ENCODE measurements around the gene AEBP1.

The AEBP1 gene

DNA sequence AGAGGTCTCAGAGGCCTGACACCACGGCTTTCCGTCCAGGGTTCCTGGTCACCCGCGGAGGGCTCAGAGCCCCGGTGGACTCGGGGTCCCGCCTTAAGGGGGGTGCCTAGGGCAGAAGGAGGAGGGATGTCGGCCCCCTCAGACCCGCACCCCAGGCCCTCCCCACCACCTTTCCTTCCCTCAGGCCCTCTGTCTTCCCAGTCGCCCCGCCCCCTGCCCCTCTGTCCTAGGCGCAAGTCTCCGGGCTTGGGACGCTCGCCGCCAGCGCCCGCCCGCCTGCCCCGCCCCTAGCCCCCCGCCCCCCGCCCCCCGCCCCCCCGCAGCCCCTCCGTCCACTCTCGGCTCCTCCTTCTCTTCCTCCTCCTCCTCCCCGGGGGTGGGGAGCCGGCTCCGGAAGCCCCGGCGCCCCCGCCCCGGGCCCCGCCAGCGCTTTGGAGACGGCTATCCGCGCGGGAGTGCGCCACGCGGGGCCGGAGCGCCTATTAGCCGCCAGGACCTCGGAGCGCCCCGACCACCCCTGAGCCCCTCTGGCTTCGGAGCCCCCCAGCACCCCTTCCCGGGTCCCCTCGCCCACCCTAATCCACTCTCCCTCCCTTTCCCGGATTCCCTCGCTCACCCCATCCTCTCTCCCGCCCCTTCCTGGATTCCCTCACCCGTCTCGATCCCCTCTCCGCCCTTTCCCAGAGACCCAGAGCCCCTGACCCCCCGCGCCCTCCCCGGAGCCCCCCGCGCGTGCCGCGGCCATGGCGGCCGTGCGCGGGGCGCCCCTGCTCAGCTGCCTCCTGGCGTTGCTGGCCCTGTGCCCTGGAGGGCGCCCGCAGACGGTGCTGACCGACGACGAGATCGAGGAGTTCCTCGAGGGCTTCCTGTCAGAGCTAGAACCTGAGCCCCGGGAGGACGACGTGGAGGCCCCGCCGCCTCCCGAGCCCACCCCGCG is at the start of gene AEBP1:
AEBP1 (plus strand) TSS at position 423 of the 937 bp plus-strand sequence; CDS start at position 744, 321 bp downstream.
- Mint-ChIP-seq H3K4me3 (peak within 1 kb of the TSS; percentile 56), H3K27me3 (peaks cover 37% of the 10 kb centered on the region), H3K36me3 (no peaks in the 10 kb centered on the region), H3K27ac (peak within 1 kb of the TSS; percentile 53), H3K9me3 (no peaks in the 10 kb centered on the region), H3K4me1 (peaks cover 44% of the 10 kb centered on the region)
- ATAC-seq: peak; percentile 56

DNA sequence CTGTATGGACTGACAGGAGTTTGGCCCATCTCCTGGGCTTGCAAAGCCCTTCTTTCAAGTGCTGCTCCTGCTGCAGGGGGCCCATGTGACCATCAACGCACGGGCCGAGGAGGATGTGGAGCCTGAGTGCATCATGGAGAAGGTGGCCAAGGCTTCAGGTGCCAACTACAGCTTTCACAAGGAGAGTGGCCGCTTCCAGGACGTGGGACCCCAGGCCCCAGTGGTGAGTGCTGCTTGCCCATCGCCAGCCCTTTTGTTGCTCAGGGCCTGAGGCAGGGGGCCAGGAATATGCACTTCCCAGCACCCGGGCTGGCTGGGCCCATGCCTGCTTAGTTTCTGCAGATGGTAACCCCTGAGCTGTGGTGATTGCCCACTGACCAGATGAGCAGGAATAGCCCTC is 47.5 kb upstream of the AEBP1 start:
- Mint-ChIP-seq H3K9me3 (no peaks in the 10 kb centered on the region), H3K27ac (peak overlapping the region; percentile 98), H3K27me3 (no peaks in the 10 kb centered on the region), H3K4me3 (no peak overlapping the region), H3K36me3 (peaks cover 75% of the 10 kb centered on the region), H3K4me1 (peaks cover 77% of the 10 kb centered on the region)
- no peak for ATAC-seq

DNA sequence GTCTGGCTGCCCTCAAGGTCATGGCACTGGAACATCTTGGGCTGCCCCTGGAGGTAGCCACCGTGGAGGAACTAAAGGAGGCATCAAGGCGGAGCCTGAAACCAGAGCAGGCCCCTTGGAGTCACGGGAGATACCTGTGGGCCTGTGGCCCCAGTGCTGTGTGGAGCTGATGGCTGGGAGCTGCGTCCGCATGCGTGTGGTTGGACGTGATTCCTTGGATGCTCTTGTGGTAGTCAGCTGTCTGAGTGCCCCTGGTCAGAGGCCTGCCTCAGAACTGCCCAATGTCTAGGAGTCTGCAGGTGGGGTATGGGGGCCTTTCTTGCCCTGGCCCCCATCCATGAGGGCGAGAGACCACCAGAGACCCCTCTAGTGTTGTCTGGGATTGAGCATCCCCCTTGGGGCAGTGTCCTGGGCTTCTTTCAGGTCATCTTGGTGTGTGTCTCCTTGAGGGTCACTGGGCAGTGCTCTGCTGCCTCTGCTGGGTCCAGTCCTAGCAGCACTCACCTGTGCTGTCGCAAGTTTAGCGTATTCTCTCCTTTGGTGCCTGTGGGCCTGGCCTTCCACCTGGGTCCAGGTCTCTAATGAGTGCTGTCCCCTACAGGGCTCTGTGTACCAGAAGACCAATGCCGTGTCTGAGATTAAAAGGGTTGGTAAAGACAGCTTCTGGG is 46.8 kb upstream of the AEBP1 start:
- ATAC-seq: no peak
- no peaks in the 10 kb centered on the region for H3K27me3 Mint-ChIP-seq
- peaks cover 73% of the 10 kb centered on the region for H3K36me3 Mint-ChIP-seq
- no peaks in the 10 kb centered on the region for H3K9me3 Mint-ChIP-seq
- H3K4me3 Mint-ChIP-seq: peak overlapping the region; percentile 72
- H3K27ac Mint-ChIP-seq: peak overlapping the region; percentile 98
- peaks cover 74% of the 10 kb centered on the region for H3K4me1 Mint-ChIP-seq

DNA sequence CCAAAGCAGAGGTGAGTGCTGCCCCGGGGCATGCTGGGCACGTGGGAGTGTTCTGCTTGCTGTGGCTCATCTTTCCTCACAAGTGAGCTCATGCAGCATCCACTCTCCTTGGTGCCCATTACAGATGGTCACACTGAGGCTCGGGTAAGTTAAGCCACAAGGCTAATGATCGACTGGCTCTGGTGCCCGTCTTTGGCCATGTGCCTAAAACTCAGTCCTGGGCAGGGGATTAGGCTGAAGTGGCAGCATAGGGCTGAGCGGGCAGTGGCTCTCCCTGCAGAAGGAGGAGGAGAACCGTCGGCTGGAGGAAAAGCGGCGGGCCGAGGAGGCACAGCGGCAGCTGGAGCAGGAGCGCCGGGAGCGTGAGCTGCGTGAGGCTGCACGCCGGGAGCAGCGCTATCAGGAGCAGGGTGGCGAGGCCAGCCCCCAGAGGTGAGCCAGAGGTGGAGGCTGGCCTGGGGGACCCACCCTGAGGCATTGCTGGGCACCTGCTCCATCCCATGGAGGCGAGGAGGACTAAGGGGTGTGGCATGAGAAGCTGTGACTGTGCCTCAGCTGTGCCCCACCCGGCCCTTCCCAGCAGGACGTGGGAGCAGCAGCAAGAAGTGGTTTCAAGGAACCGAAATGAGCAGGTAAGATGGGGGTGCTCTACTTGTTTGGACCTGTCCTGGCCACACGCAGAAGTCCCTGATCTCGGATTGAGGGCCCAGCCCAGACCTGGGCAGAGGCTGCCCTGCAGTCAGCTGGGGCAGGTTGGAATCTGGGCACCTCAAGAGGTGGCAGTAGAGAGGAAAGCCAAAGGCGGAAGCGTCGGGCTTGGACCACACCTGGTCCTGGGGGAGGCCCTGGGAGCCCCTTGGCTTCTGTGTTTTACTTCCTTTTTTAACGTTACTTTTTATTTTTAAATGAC is 46.0 kb upstream of the AEBP1 start:
- H3K9me3 Mint-ChIP-seq: no peaks in the 10 kb centered on the region
- H3K36me3 Mint-ChIP-seq: peaks cover 73% of the 10 kb centered on the region
- ATAC-seq: peak; percentile 76
- H3K27me3 Mint-ChIP-seq: no peaks in the 10 kb centered on the region
- peak overlapping the region; percentile 72 for H3K4me3 Mint-ChIP-seq
- H3K27ac Mint-ChIP-seq: peak overlapping the region; percentile 98
- peaks cover 73% of the 10 kb centered on the region for H3K4me1 Mint-ChIP-seq

DNA sequence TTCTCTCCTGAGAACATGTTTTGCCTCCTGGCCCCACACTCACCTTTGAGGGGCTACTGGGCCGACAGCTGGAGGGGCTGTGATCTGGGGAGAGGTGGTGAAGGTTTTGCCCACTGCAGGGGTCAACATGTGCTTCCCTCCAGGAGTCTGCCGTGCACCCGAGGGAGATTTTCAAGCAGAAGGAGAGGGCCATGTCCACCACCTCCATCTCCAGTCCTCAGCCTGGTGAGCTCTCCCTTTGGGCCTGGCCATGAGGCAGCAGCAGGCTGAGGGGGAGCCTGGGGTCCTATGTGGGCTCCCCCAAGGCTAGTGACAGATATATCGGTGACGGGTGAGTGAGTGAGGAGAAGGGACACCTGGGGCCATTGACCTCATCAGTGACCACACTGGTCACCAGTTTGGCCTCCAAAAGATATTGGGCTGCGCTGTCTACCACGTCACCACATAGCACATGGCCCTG is 45.4 kb upstream of the AEBP1 start:
- Mint-ChIP-seq H3K9me3 (no peaks in the 10 kb centered on the region), H3K4me1 (peaks cover 80% of the 10 kb centered on the region), H3K27me3 (no peaks in the 10 kb centered on the region), H3K4me3 (peak overlapping the region; percentile 72), H3K36me3 (peaks cover 76% of the 10 kb centered on the region), H3K27ac (peak overlapping the region; percentile 98)
- peak; percentile 58 for ATAC-seq

DNA sequence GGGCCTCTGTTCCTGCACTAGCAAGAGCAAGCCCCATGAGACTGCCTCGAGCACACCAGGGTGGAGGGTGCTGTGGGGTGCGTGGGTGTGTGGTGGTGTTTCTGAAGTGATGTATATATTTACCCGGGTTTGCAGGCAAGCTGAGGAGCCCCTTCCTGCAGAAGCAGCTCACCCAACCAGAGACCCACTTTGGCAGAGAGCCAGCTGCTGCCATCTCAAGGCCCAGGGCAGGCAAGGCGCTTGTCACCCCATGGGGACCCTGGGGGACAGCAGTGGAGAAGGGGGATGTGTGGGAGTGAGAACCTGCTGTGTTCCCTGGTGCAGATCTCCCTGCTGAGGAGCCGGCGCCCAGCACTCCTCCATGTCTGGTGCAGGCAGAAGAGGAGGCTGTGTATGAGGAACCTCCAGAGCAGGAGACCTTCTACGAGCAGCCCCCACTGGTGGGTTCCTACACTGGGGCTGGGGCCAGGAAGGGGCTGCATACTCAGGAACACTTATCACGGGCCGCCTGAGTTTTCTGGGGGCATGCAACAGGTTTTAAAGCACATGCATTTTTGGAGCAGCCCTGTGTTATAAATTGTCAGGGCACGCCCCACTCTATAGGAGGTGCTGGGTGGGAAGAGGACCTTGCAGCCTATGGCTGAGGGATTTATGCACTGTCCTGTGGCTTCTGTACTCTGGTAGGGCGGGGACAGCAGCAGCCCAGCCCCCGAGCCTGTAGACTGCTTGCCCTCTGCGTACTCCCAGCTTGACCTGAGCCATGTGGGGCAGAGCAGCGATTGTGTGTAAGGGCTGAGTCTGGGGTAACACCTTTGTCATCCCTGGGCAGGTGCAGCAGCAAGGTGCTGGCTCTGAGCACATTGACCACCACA is 44.7 kb upstream of the AEBP1 start:
- H3K36me3 Mint-ChIP-seq: peaks cover 75% of the 10 kb centered on the region
- peaks cover 86% of the 10 kb centered on the region for H3K4me1 Mint-ChIP-seq
- ATAC-seq: peak; percentile 96
- no peaks in the 10 kb centered on the region for H3K9me3 Mint-ChIP-seq
- H3K27me3 Mint-ChIP-seq: no peaks in the 10 kb centered on the region
- H3K27ac Mint-ChIP-seq: peak overlapping the region; percentile 98
- peak overlapping the region; percentile 72 for H3K4me3 Mint-ChIP-seq

DNA sequence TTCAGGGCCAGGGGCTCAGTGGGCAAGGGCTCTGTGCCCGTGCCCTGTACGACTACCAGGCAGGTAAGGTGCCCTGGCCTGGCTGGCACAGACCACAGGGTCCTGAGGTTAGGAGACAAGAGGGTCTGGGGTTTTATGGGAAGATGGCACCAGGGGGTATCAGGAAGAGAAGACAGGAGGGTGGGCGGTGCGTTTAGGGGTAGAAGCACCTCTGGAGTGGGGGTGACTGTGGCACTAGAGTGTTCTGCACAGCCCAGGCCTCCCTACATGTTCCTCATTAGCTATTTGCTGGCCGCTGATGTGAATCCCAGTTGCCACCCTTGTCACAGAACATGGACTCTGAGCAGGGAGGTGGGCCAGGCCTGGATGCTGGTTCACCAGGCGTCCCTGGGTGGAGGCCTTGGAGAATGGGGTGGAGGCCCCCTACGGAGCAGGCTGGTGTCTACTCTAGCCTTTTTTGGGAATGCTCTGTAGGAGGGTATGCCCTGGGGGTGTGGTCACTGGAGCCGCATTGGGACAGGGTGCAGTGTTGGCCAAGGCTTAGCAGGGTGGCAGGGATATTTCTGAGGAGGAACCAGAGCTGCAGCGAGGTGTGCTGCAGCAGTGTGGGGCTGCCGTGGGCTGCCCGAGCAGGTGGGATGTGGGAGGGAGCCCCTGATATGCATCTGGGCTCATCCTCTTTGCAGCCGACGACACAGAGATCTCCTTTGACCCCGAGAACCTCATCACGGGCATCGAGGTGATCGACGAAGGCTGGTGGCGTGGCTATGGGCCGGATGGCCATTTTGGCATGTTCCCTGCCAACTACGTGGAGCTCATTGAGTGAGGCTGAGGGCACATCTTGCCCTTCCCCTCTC is 43.8 kb upstream of the AEBP1 start:
- Mint-ChIP-seq H3K4me1 (peaks cover 88% of the 10 kb centered on the region), H3K27me3 (no peaks in the 10 kb centered on the region), H3K27ac (peak overlapping the region; percentile 98), H3K4me3 (no peak overlapping the region), H3K9me3 (no peaks in the 10 kb centered on the region), H3K36me3 (peaks cover 70% of the 10 kb centered on the region)
- ATAC-seq: no peak

DNA sequence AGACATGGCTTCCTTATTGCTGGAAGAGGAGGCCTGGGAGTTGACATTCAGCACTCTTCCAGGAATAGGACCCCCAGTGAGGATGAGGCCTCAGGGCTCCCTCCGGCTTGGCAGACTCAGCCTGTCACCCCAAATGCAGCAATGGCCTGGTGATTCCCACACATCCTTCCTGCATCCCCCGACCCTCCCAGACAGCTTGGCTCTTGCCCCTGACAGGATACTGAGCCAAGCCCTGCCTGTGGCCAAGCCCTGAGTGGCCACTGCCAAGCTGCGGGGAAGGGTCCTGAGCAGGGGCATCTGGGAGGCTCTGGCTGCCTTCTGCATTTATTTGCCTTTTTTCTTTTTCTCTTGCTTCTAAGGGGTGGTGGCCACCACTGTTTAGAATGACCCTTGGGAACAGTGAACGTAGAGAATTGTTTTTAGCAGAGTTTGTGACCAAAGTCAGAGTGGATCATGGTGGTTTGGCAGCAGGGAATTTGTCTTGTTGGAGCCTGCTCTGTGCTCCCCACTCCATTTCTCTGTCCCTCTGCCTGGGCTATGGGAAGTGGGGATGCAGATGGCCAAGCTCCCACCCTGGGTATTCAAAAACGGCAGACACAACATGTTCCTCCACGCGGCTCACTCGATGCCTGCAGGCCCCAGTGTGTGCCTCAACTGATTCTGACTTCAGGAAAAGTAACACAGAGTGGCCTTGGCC is 43.0 kb upstream of the AEBP1 start:
- H3K27ac Mint-ChIP-seq: peak overlapping the region; percentile 98
- peaks cover 62% of the 10 kb centered on the region for H3K36me3 Mint-ChIP-seq
- ATAC-seq: no peak
- peaks cover 88% of the 10 kb centered on the region for H3K4me1 Mint-ChIP-seq
- H3K27me3 Mint-ChIP-seq: no peaks in the 10 kb centered on the region
- no peaks in the 10 kb centered on the region for H3K9me3 Mint-ChIP-seq
- no peak overlapping the region for H3K4me3 Mint-ChIP-seq

DNA sequence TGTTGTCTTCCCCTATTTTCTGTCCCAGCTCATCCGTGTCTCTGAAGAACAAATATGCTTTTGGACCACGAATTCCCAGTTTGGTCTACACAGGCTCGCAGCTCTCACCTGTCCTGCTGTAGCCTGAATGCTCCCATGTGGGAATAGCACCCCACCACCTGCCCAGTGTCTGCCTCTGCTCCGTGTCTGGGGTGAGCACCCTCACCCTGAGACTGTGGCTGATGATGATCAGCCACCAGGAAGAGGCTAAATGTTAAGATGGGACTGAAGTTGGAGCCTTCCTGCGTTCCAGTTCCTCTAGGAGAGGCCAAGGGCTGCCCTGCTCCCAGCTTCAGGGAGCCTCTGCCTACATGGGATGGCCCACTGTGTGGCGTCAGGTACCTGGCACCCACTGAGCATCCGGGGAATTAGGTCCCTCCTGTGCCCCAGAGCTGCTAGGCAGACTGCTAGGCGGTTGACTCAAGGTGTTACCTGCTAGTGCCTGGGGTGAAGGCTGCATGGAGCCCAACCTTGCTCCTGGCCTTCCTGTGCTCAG is 42.4 kb upstream of the AEBP1 start:
- H3K27me3 Mint-ChIP-seq: no peaks in the 10 kb centered on the region
- no peaks in the 10 kb centered on the region for H3K9me3 Mint-ChIP-seq

DNA sequence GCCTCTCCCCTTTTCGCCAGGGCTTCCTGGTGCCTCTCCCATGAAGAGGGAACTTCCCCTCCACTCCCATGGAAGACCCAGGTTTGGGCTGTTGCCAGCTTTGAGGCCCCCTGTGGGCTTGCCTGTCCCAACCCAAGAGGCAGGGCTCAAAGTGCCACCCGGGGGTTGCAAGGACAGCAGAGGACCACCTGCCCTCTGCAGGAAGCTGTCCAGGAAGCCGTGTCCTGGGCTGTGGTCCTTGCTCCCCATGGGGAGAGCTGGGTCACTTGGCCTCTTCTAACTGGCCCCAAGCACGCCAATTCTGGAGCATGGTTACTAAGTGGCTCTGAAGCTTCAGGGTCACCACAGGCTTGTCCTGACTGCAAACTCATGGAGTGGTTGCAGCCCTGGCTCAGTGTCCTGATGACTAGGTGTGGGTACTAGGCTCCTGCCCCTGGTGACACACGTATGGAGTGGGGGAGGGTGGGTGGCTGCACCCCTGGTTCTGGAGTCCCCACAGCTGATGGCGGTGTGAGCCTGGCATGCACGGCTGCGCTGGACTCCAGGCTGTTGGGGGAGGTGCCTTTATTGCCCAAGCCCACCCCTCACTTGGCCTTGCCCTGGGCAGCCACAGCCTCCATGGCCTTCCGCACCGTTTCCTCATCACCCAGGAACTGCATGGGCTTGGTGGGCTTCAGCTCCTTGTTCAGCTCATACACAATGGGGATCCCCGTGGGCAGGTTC is 41.8 kb upstream of the AEBP1 start:
- Mint-ChIP-seq H3K4me1 (peaks cover 88% of the 10 kb centered on the region), H3K27me3 (no peaks in the 10 kb centered on the region), H3K36me3 (peaks cover 51% of the 10 kb centered on the region), H3K27ac (peak overlapping the region; percentile 26), H3K9me3 (no peaks in the 10 kb centered on the region), H3K4me3 (no peak overlapping the region)
- ATAC-seq: no peak

More for the DNA sequence above, 42.4 kb upstream of the AEBP1 start:
- Mint-ChIP-seq H3K4me1 (peaks cover 88% of the 10 kb centered on the region), H3K27ac (peak overlapping the region; percentile 26), H3K4me3 (no peak overlapping the region), H3K36me3 (peaks cover 57% of the 10 kb centered on the region)
- no peak for ATAC-seq

DNA sequence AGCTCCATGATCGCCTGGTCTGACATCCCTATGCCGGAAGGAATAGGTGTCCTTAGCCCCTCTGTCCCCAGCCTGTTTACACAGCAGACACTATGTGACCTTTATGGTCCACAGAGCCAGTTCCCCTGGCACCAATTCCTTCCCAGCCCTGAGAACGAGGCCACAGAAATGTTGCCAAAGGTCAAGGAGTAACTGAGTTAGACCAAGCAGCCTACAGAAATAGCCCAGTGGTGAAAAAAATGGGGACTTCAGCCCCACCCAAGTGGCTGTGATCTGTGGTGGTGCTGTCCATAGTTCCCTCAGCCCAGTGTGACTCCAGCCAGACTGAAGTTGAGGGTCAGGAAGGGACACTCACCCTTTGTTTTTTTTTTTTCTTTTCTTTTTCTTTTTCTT is 41.2 kb upstream of the AEBP1 start:
- Mint-ChIP-seq H3K36me3 (peaks cover 45% of the 10 kb centered on the region), H3K9me3 (no peaks in the 10 kb centered on the region), H3K4me3 (no peak overlapping the region), H3K27me3 (no peaks in the 10 kb centered on the region), H3K4me1 (peaks cover 88% of the 10 kb centered on the region), H3K27ac (peak overlapping the region; percentile 71)
- ATAC-seq: no peak

DNA sequence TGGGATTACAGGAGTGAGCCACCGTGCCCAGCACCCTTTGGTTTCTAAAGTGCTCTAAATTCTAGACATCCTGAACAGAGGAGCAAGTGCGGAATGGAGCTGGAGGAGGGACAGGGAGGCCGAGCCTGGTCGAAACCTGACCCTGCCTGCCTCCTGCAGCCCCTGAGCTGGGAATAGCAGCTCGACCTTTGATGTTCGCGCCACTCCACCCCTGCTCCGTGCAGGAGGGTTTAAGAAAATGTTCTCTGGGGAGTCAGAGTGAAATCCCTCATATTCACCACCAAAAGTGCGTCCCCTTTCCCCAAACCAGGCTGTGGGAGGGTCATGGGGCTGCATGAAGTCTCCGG is 40.6 kb upstream of the AEBP1 start:
- Mint-ChIP-seq H3K4me1 (peaks cover 88% of the 10 kb centered on the region), H3K27me3 (no peaks in the 10 kb centered on the region), H3K36me3 (peaks cover 39% of the 10 kb centered on the region), H3K27ac (peak overlapping the region; percentile 71), H3K9me3 (peaks cover 3% of the 10 kb centered on the region), H3K4me3 (no peak overlapping the region)
- ATAC-seq: no peak
